Mammary epithelial cell (primary cell): Measurements from ENCODE around the gene NHLRC2.

Experiments used
- CTCF ChIP-seq, 2 donors: IDR thresholded peaks in 1 of 2; conservative IDR thresholded peaks in 1 of 2; 2 replicates each; pipeline ENCODE4 v1.5.1; 2011 to 2012; ENCODE audit warnings: inconsistent platforms in 2 of 2, low read length in 2 of 2, mild to moderate bottlenecking in 2 of 2, control low read depth in 1 of 2, low read depth in 1 of 2; ENCODE audit not compliant: insufficient read depth in 1 of 2; ENCODE audit errors: extremely low read depth in 1 of 2
- EZH2 ChIP-seq: IDR thresholded peaks from 2 replicates; pipeline ENCODE4 v1.6.1; 2012; ENCODE audit warnings: low read length, inconsistent platforms, borderline replicate concordance

- TF ChIP-seq CTCF (conservative IDR thresholded peaks at IDR 0.05 in 1 of 2, IDR thresholded peaks at IDR 0.05 in 1 of 2; ENCODE audit: extremely low read depth in 1 of 2, insufficient read depth in 1 of 2, low read depth in 1 of 2, low read length in 2 of 2) (no peak), EZH2 (no peak)
Measured at GRCh38 chr10:113916053-113916452, 61.6 kb downstream of the NHLRC2 start.
